Activated T-cell treated with anti-CD3 and anti-CD28 coated beads, Interleukin-2, amount 50 U/mL, for 24 hours (primary cell): ENCODE measurements around the gene MINDY1.
A peak's percentile ranks its signal among the peaks of the same experiment; 100 is the strongest.

Source experiments
- DNase-seq: peaks from one replicate; pipeline ENCODE4 v3.0.0-alpha.2; 2020
- H3K27ac Mint-ChIP-seq: 2 replicates; pipeline ENCODE4 v1.8.0; 2020; ENCODE audit warnings: mild to moderate bottlenecking, mixed read lengths
- H3K27me3 Mint-ChIP-seq: 2 replicates; pipeline ENCODE4 v1.8.0; 2020; ENCODE audit warnings: mixed read lengths
- H3K36me3 Mint-ChIP-seq: 2 replicates; pipeline ENCODE4 v1.8.0; 2020; ENCODE audit warnings: low read depth, mixed read lengths
- H3K4me1 Mint-ChIP-seq: 2 replicates; pipeline ENCODE4 v1.8.0; 2020; ENCODE audit warnings: low read depth, mixed read lengths
- H3K4me3 Mint-ChIP-seq: 2 replicates; pipeline ENCODE4 v1.8.0; 2020; ENCODE audit warnings: mild to moderate bottlenecking, moderate library complexity, mixed read lengths
- H3K9me3 Mint-ChIP-seq: 2 replicates; pipeline ENCODE4 v1.8.0; 2020; ENCODE audit warnings: mixed read lengths

MINDY1 gene

GRCh38 chr1:151005729-151006319, 878 bp downstream of the MINDY1 start:
- H3K36me3 Mint-ChIP-seq, result peaks cover 22% of the 10 kb centered on the region
- DNase-seq, result no peak
- H3K9me3 Mint-ChIP-seq, result no peaks in the 10 kb centered on the region
- H3K4me1 Mint-ChIP-seq, result peaks cover 89% of the 10 kb centered on the region
- peak overlapping the region; percentile 94 for H3K27ac Mint-ChIP-seq
- H3K27me3 Mint-ChIP-seq, result no peaks in the 10 kb centered on the region
- peak overlapping the region; percentile 95 for H3K4me3 Mint-ChIP-seq

GRCh38 chr1:151003180-151003579, 3.5 kb downstream of the MINDY1 start:
- peak overlapping the region; percentile 79 for H3K27ac Mint-ChIP-seq
- H3K36me3 Mint-ChIP-seq, result peaks cover 26% of the 10 kb centered on the region
- peak overlapping the region; percentile 27 for H3K4me3 Mint-ChIP-seq
- H3K4me1 Mint-ChIP-seq, result peaks cover 84% of the 10 kb centered on the region
- no peak for DNase-seq
- H3K9me3 Mint-ChIP-seq, result no peaks in the 10 kb centered on the region
- H3K27me3 Mint-ChIP-seq, result no peaks in the 10 kb centered on the region

- peaks cover 78% of the 10 kb centered on the region for H3K4me1 Mint-ChIP-seq
- H3K4me3 Mint-ChIP-seq, result no peak overlapping the region
- no peaks in the 10 kb centered on the region for H3K9me3 Mint-ChIP-seq
These were observed 4.1 kb downstream of the MINDY1 start for GRCh38 chr1:151002611-151003010.

GRCh38 chr1:151002051-151002450, 4.7 kb downstream of the MINDY1 start:
- Mint-ChIP-seq H3K27ac (peak overlapping the region; percentile 62), H3K4me3 (no peak overlapping the region), H3K27me3 (no peaks in the 10 kb centered on the region), H3K4me1 (peaks cover 72% of the 10 kb centered on the region), H3K9me3 (no peaks in the 10 kb centered on the region), H3K36me3 (peaks cover 35% of the 10 kb centered on the region)
- DNase-seq, result no peak

More at GRCh38 chr1:151002611-151003010, 4.1 kb downstream of the MINDY1 start:
- no peaks in the 10 kb centered on the region for H3K27me3 Mint-ChIP-seq
- no peak for DNase-seq
- peaks cover 30% of the 10 kb centered on the region for H3K36me3 Mint-ChIP-seq
- peak overlapping the region; percentile 79 for H3K27ac Mint-ChIP-seq

DNA sequence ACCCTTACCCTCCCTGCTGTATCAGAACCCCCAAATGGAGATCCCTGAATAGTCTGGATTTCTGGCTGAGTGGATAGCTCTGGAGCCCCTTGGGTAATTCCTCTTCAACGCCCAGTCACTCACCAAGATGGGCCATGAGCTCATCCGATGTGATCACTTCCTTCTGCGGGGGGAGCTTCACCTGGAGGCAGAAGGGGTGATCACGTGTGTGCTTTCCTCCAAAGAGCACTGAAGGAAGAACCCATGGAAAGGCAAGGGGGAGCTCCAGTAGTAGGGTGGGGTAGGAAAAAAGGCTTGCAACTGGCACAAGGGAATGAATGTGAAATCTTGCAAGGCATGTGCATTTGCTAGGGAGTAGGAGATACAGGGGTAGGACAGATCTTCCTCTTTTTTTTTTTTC, 5.1 kb downstream of the MINDY1 start:
- no peak overlapping the region for H3K4me3 Mint-ChIP-seq
- no peaks in the 10 kb centered on the region for H3K9me3 Mint-ChIP-seq
- no peaks in the 10 kb centered on the region for H3K27me3 Mint-ChIP-seq
- H3K27ac Mint-ChIP-seq, result peak overlapping the region; percentile 62
- no peak for DNase-seq
- H3K4me1 Mint-ChIP-seq, result peaks cover 68% of the 10 kb centered on the region
- H3K36me3 Mint-ChIP-seq, result peaks cover 37% of the 10 kb centered on the region

GRCh38 chr1:151000408-151000807, 6.3 kb downstream of the MINDY1 start:
- Mint-ChIP-seq H3K36me3 (peaks cover 34% of the 10 kb centered on the region), H3K27ac (peak overlapping the region; percentile 37), H3K4me1 (peaks cover 61% of the 10 kb centered on the region), H3K27me3 (no peaks in the 10 kb centered on the region), H3K4me3 (no peak overlapping the region), H3K9me3 (no peaks in the 10 kb centered on the region)
- DNase-seq, result no peak

- H3K4me1 Mint-ChIP-seq, result peaks cover 59% of the 10 kb centered on the region
- H3K36me3 Mint-ChIP-seq, result peaks cover 33% of the 10 kb centered on the region
- no peak overlapping the region for H3K4me3 Mint-ChIP-seq
- no peaks in the 10 kb centered on the region for H3K9me3 Mint-ChIP-seq
- H3K27me3 Mint-ChIP-seq, result no peaks in the 10 kb centered on the region
- DNase-seq, result no peak
- H3K27ac Mint-ChIP-seq, result no peak overlapping the region
These were observed 6.8 kb downstream of the MINDY1 start for GRCh38 chr1:150999926-151000325.

DNA sequence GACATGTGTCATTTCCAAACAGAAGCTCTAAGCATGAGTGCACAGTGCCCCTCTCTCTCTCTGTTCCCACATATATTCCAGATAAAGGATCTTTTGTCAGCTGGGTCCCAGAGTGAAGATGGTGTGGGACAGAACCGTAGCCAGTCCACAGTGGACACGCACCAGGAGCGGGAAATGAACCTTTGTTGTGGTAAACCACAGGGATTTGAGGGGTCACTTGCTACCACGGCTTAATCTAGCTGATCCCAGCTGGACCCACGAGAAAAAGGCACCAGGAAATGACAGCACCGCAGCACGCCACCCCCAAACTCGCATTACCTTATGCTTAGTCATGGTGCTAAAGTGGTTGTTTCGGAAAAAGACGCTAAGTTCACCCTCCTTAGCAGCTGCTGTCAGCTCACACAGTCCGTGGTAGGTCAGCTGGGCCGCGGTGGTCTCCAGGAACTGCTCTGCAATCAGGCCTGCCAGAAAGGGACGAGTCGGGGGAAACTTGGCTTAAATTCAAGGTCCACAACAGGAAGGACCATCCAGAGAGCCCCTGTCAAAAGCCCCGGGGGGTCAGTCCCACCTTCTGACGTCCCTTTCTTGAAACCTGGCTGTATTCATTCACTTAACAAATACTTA, 7.5 kb downstream of the MINDY1 start:
- Mint-ChIP-seq H3K27ac (peak overlapping the region; percentile 83), H3K4me1 (peaks cover 52% of the 10 kb centered on the region), H3K4me3 (no peak overlapping the region), H3K36me3 (peaks cover 33% of the 10 kb centered on the region), H3K27me3 (no peaks in the 10 kb centered on the region), H3K9me3 (no peaks in the 10 kb centered on the region)
- no peak for DNase-seq

GRCh38 chr1:150997949-150998348, 8.8 kb downstream of the MINDY1 start:
- H3K9me3 Mint-ChIP-seq, result no peaks in the 10 kb centered on the region
- peaks cover 33% of the 10 kb centered on the region for H3K36me3 Mint-ChIP-seq
- no peaks in the 10 kb centered on the region for H3K27me3 Mint-ChIP-seq
- no peak overlapping the region for H3K27ac Mint-ChIP-seq
- peaks cover 42% of the 10 kb centered on the region for H3K4me1 Mint-ChIP-seq
- H3K4me3 Mint-ChIP-seq, result no peak overlapping the region
- DNase-seq, result no peak

DNA sequence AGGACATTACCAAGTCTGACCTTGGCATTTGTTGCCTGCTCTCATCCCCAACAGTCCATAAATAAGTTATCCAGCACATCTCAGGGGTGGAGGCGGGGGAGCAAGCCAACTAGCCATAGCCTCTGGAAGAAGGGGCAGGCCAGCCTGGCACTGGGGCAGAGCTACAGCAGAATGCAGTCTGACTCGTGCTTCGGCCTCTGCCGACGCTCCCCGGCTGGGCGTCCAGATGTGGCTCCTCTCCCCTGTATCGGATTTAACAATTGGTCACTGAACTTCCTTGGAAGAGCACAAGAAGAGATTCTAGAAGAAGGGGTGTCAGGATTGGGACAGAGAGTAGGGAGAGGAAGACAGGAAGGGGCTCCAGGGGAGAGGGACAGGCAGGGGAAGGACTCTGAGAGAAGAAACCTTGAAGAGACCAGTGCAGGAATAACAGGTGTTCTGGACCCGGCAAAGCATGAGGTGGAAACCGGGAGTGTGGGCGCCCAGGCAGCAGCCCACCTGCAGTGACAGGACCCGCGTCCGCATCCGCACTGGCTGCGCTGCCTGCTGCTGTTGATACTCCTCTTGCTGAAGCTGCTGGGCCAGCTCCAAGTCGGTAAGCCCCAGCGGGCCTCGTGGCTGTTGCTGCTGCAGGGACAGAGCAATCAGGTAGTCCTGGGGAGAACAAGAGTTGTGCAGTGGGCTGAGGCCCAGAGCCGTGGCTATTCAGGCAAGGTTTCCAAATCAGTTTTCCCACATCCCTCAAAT, 9.4 kb downstream of the MINDY1 start:
- no peak for DNase-seq
- Mint-ChIP-seq H3K36me3 (peaks cover 33% of the 10 kb centered on the region), H3K27me3 (no peaks in the 10 kb centered on the region), H3K4me3 (no peak overlapping the region), H3K9me3 (no peaks in the 10 kb centered on the region), H3K4me1 (peaks cover 35% of the 10 kb centered on the region), H3K27ac (no peak overlapping the region)

DNA sequence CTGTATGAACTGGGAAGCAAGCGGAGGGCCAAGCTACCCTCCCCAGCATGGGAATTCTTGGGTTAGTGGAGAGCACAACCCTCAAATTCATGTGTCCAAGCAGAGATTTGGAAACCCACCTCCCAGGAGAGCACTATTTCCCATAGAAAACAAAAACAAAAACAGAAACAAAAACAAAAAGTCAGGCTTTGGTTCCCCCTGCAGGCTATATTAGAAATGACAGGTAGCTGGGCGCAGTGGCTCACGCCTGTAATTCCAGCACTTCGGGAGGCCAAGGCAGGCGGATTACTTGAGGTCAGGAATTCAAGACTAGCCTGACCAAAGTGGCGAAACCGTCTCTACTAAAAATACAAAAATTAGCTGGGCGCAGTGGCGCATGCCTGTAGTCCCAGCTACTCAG, 10.8 kb downstream of the MINDY1 start:
- no peak overlapping the region for H3K4me3 Mint-ChIP-seq
- no peak for DNase-seq
- no peaks in the 10 kb centered on the region for H3K27me3 Mint-ChIP-seq
- peaks cover 23% of the 10 kb centered on the region for H3K4me1 Mint-ChIP-seq
- no peaks in the 10 kb centered on the region for H3K9me3 Mint-ChIP-seq
- H3K27ac Mint-ChIP-seq, result no peak overlapping the region
- peaks cover 24% of the 10 kb centered on the region for H3K36me3 Mint-ChIP-seq

DNA sequence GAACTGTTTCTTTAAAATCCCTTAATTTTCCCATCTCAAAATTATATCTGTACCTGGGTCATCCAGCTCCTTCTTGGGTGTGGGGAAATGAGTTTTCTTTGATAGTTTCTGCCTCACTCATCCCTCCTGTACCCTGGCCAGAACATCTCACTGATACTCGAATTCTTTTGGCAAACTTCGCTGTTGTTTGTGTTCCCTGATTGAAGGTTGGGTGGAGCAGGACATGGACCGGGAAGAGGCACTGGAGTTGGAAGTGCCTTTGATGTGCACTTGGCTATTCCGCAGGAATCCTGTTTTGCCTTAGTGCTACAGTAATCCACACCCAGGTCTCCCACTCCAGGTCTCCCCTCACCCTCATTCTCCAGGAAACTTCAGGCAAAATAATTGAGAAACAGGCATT, 11.2 kb downstream of the MINDY1 start:
- no peaks in the 10 kb centered on the region for H3K27me3 Mint-ChIP-seq
- H3K4me1 Mint-ChIP-seq, result peaks cover 19% of the 10 kb centered on the region
- no peak overlapping the region for H3K27ac Mint-ChIP-seq
- H3K4me3 Mint-ChIP-seq, result no peak overlapping the region
- H3K9me3 Mint-ChIP-seq, result no peaks in the 10 kb centered on the region
- peaks cover 20% of the 10 kb centered on the region for H3K36me3 Mint-ChIP-seq
- no peak for DNase-seq

DNA sequence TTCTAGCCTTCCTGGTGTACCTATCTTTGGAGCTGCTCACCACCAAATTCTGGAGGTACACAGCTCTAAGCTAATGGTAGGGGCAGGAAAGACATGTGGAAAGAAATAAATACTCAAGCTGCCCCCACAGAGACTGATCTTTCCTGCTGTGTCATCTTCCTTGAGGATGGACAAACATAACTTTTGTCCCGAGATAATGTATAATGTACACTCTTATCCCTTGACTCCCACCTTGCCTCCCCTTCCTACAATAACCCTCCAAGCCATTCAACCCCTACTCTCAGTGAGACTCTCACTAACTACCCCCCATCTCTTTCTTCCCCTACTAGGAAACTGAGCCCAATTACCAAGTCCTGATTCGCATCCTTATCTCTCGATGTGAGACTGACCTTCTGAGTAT, 12.5 kb downstream of the MINDY1 start:
- Mint-ChIP-seq H3K27ac (no peak overlapping the region), H3K4me1 (peaks cover 11% of the 10 kb centered on the region), H3K36me3 (peaks cover 18% of the 10 kb centered on the region), H3K4me3 (no peak overlapping the region), H3K9me3 (no peaks in the 10 kb centered on the region), H3K27me3 (no peaks in the 10 kb centered on the region)
- DNase-seq, result no peak

DNA sequence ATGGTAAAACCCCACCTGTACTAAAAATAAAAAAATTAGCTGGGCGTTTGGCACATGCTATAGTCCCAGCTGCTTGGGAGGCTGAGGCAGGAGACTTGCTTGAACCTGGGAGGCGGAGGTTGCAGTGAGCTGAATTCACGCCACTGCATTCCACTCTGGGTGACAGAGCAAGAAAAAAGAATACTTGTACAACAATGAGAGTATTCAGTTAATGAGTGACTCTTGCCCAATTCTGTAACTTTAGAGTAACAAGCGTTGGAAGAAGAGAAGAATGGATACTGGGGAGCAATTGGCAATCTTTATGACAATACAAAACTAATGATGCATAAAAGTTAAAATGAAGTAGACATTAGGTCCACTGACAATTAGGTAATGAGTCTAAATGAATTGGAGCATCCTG, 14.1 kb downstream of the MINDY1 start:
- Mint-ChIP-seq H3K4me1 (peaks cover 8% of the 10 kb centered on the region), H3K27ac (no peak overlapping the region), H3K27me3 (no peaks in the 10 kb centered on the region), H3K9me3 (no peaks in the 10 kb centered on the region), H3K36me3 (peaks cover 8% of the 10 kb centered on the region), H3K4me3 (no peak overlapping the region)
- DNase-seq, result no peak

GRCh38 chr1:150987924-150988323, 18.8 kb downstream of the MINDY1 start:
- DNase-seq, result no peak
- H3K27me3 Mint-ChIP-seq, result no peaks in the 10 kb centered on the region
- no peak overlapping the region for H3K27ac Mint-ChIP-seq
- no peak overlapping the region for H3K4me3 Mint-ChIP-seq
- H3K9me3 Mint-ChIP-seq, result no peaks in the 10 kb centered on the region
- peaks cover 3% of the 10 kb centered on the region for H3K4me1 Mint-ChIP-seq
- H3K36me3 Mint-ChIP-seq, result no peaks in the 10 kb centered on the region
